Measurements from ENCODE around the gene RBM4.

Gene RBM4

DNA sequence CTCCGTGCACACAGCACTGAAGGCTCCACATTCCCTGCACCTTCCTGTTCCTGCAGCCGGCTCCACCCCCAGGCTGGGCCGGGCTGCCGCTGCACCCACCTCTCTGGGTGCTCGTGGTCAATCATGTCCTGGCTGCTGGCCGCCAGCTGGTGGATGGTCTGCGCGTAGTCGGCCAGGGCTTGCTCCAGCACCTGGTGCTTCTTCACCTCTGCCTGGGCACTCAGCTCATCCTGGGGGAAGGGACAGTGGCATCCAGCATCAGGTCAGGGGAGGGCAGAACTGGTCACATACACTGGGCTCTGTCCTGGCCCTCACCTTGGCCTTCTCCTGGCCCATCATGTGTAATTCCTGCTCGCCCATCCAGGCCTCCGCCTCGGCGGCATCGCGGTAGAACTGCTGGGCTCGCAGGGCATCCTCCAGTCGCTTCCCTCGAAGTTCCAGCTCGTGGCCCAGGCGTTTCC is 54.4 kb downstream of the RBM4 start:
- TF ChIP-seq, protein P1, sequence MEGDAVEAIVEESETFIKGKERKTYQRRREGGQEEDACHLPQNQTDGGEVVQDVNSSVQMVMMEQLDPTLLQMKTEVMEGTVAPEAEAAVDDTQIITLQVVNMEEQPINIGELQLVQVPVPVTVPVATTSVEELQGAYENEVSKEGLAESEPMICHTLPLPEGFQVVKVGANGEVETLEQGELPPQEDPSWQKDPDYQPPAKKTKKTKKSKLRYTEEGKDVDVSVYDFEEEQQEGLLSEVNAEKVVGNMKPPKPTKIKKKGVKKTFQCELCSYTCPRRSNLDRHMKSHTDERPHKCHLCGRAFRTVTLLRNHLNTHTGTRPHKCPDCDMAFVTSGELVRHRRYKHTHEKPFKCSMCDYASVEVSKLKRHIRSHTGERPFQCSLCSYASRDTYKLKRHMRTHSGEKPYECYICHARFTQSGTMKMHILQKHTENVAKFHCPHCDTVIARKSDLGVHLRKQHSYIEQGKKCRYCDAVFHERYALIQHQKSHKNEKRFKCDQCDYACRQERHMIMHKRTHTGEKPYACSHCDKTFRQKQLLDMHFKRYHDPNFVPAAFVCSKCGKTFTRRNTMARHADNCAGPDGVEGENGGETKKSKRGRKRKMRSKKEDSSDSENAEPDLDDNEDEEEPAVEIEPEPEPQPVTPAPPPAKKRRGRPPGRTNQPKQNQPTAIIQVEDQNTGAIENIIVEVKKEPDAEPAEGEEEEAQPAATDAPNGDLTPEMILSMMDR (IDR thresholded peaks at IDR 0.05; ENCODE audit: low read depth, low read length): no peak
- H3K4me3 ChIP-seq (ENCODE audit: low read depth, low read length): no peak overlapping the region

DNA sequence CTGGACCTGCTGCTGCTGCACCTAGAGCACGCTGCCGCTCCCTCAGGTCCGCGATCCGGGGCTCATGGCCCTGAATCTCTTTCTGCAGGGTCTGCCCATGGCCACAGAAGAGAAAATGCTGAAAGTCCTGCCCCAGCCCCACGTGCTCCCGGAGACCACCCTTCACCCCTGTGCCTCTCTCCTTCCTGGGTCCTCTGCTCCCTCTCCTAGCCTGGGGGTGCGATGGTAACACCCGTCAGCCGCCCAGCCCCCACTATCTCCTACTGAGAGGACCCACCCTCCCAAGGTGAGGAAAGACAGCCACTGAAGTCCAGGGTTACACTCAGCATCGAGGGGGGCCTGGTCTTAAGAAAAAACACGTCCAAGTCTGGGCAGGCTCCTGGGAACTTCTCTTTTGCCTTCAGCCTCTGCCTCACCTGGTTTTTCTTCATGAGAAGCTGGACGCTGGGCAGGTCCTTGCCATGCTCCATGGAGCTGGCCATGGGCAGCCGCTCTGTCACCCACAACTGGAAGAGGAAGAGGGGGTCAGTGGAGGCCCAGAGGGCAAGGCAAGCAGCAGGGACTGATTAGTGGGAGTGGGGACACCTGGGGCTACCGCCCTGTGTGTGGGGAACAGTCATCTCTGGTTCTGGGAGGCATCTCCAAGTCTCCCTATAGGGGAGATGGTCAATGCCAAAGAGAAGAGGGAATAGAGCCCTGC is 55.0 kb downstream of the RBM4 start:
- no peak overlapping the region for H3K4me3 ChIP-seq (ENCODE audit: low read depth, low read length)
- TF ChIP-seq, protein P1 (IDR thresholded peaks at IDR 0.05; ENCODE audit: low read depth, low read length): no peak

DNA sequence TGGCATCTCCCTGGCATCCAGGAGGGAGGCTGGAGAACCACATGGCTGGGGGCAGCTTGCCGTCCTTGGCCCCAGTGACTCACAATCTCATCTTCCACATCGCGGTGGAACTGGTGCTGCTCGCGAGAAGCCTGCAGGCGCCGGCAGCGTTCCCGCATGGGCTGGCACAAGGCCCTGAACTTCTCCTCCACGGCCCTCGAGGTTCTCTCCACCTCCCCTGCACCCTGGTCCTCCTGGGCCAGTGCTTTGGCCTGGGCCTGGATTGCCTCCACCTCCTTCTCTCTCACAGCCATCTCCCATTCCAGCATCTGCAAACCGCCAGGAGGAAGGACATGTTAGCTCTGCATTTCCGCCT is 55.5 kb downstream of the RBM4 start:
- no peak overlapping the region for H3K4me3 ChIP-seq (ENCODE audit: low read depth, low read length)
- TF ChIP-seq, protein P1 (IDR thresholded peaks at IDR 0.05; ENCODE audit: low read depth, low read length): no peak

DNA sequence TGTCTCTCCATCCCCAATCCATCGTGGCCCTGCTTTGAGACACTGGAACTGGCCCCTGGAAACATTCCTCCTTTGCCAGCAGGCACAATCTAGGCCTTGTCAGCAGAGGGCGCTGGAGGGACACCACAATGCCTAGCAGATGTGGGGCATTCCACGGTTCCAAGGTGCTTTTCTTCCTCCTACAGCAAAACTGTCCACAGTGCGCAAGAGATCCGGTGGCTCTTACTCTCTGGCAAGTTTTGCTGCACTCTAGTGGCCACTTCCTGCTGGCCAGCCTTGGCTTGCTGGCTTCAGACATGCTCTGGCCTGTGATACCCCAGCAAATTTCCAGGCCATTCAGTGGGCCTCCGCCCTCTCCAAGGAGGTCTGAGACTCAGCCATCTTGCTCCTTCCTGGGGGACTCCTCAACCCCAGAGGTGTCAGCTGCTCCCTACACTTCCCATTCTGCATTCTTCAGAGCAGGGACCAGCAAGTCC is 56.3 kb downstream of the RBM4 start:
- no peak overlapping the region for H3K4me3 ChIP-seq (ENCODE audit: low read depth, low read length)
- TF ChIP-seq, protein P1 (IDR thresholded peaks at IDR 0.05; ENCODE audit: low read depth, low read length): peak; percentile 98

All from WI38 (cell line).